Neutrophil (primary cell): ENCODE data around the gene TTC3.

Experiments
- H3K27ac ChIP-seq: fragments of 200-600 bp; sonication (generic); 2 replicates; pipeline ENCODE4 v1.5.1; 2016; ENCODE audit warnings: mild to moderate bottlenecking, moderate library complexity
- H3K27me3 ChIP-seq: fragments of 200-600 bp; sonication (generic); 2 replicates; pipeline ENCODE4 v1.6.0; 2016; ENCODE audit warnings: mild to moderate bottlenecking
- H3K36me3 ChIP-seq: fragments of 200-600 bp; sonication (generic); 2 replicates; pipeline ENCODE4 v1.5.1; 2017
- H3K4me1 ChIP-seq, 2 experiments: fragments of 200-600 bp in 1 of 2; sonication (generic) in 1 of 2; 1 replicate in 1 of 2; 2 replicates in 1 of 2; pipeline versions ENCODE4 v1.5.1 to v1.6.1; 2013 to 2016; ENCODE audit warnings: low read depth in 1 of 2, low read length in 1 of 2, mild to moderate bottlenecking in 1 of 2, moderate library complexity in 1 of 2; ENCODE audit not compliant: control insufficient read depth in 1 of 2, insufficient read depth in 1 of 2
- H3K4me3 ChIP-seq, 2 experiments: fragments of 200-600 bp in 1 of 2; sonication (generic) in 1 of 2; 1 replicate in 1 of 2; 2 replicates in 1 of 2; pipeline ENCODE4 v1.5.1; 2013 to 2016; ENCODE audit warnings: low read depth in 1 of 2, low read length in 1 of 2, mild to moderate bottlenecking in 1 of 2, moderate library complexity in 1 of 2
- H3K9me3 ChIP-seq: fragments of 200-600 bp; sonication (generic); 2 replicates; pipeline ENCODE4 v1.5.1; 2016
- TF ChIP-seq, protein P1 (sequence below): fragments of 200-600 bp; sonication (generic); IDR thresholded peaks from 2 replicates; pipeline ENCODE4 v1.5.1; 2016; ENCODE audit warnings: antibody characterized with exemption

TTC3 gene, protein sequence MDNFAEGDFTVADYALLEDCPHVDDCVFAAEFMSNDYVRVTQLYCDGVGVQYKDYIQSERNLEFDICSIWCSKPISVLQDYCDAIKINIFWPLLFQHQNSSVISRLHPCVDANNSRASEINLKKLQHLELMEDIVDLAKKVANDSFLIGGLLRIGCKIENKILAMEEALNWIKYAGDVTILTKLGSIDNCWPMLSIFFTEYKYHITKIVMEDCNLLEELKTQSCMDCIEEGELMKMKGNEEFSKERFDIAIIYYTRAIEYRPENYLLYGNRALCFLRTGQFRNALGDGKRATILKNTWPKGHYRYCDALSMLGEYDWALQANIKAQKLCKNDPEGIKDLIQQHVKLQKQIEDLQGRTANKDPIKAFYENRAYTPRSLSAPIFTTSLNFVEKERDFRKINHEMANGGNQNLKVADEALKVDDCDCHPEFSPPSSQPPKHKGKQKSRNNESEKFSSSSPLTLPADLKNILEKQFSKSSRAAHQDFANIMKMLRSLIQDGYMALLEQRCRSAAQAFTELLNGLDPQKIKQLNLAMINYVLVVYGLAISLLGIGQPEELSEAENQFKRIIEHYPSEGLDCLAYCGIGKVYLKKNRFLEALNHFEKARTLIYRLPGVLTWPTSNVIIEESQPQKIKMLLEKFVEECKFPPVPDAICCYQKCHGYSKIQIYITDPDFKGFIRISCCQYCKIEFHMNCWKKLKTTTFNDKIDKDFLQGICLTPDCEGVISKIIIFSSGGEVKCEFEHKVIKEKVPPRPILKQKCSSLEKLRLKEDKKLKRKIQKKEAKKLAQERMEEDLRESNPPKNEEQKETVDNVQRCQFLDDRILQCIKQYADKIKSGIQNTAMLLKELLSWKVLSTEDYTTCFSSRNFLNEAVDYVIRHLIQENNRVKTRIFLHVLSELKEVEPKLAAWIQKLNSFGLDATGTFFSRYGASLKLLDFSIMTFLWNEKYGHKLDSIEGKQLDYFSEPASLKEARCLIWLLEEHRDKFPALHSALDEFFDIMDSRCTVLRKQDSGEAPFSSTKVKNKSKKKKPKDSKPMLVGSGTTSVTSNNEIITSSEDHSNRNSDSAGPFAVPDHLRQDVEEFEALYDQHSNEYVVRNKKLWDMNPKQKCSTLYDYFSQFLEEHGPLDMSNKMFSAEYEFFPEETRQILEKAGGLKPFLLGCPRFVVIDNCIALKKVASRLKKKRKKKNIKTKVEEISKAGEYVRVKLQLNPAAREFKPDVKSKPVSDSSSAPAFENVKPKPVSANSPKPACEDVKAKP (N-terminal part only)

DNA sequence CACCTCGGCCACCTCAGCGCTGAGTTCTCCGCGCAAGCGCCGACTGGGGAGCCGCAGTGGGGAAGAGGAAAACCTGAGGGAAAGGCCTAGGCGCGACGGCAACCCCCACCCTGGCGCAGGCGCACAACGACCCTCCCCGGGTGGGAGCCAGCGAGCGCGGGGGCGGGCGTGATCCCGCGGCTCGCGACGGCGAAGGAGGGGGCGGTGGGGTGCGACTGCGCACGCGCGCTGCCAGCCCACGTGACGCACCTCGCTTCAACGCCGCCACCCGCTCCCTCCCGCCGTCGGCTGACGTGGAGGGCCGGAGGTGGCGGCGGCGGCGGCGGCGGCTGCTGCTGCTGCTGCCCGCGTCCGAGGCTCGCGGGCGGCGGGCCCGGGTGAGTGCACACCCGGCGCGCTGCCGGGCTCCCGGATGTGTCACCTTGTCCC is at the start of gene TTC3, which contains the start of gene PIGP:
TTC3 (plus strand) TSS at position 267 of the 429 bp plus-strand sequence. CDS start 14,004 bp downstream, outside the sequence.
PIGP (minus strand) TSS at position 84 of the 429 bp plus-strand sequence. CDS start 556 bp downstream, outside the sequence.
- Histone ChIP-seq H3K4me3 (peak within 1 kb of the TSS; percentile 80 to 99), H3K9me3 (no peaks in the 10 kb centered on the region), H3K27ac (peak within 1 kb of the TSS; percentile 87), H3K36me3 (no peaks in the 10 kb centered on the region), H3K27me3 (no peaks in the 10 kb centered on the region), H3K4me1 (peaks cover 15 to 21% of the 10 kb centered on the region in 2 experiments)
- TF ChIP-seq, protein P1, sequence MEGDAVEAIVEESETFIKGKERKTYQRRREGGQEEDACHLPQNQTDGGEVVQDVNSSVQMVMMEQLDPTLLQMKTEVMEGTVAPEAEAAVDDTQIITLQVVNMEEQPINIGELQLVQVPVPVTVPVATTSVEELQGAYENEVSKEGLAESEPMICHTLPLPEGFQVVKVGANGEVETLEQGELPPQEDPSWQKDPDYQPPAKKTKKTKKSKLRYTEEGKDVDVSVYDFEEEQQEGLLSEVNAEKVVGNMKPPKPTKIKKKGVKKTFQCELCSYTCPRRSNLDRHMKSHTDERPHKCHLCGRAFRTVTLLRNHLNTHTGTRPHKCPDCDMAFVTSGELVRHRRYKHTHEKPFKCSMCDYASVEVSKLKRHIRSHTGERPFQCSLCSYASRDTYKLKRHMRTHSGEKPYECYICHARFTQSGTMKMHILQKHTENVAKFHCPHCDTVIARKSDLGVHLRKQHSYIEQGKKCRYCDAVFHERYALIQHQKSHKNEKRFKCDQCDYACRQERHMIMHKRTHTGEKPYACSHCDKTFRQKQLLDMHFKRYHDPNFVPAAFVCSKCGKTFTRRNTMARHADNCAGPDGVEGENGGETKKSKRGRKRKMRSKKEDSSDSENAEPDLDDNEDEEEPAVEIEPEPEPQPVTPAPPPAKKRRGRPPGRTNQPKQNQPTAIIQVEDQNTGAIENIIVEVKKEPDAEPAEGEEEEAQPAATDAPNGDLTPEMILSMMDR = no peak

DNA sequence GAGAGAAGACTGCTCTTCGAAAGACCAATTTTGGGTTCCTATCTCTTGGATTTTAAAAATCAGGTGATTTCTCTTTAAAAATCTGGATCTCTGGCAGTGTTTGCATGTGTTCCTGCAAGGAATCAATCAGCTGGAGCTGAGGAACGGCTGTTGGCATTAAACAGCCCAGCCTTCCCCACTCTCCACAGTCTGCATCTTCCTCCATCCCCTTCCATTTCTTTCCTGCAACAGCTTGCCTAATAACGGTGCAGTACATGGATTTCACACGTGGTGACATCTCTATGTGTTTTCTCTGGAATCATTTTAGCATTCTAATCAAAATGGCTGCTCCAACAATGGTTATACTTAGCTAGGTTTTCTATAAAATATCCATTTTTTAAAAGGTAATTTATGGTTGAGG is 46.6 kb upstream of the TTC3 start:
- Histone ChIP-seq H3K27ac (no peak overlapping the region), H3K9me3 (no peaks in the 10 kb centered on the region), H3K4me1 (no peaks in the 10 kb centered on the region), H3K27me3 (peaks cover 8% of the 10 kb centered on the region), H3K4me3 (no peak overlapping the region), H3K36me3 (no peaks in the 10 kb centered on the region)
- TF ChIP-seq, protein P1 = no peak

DNA sequence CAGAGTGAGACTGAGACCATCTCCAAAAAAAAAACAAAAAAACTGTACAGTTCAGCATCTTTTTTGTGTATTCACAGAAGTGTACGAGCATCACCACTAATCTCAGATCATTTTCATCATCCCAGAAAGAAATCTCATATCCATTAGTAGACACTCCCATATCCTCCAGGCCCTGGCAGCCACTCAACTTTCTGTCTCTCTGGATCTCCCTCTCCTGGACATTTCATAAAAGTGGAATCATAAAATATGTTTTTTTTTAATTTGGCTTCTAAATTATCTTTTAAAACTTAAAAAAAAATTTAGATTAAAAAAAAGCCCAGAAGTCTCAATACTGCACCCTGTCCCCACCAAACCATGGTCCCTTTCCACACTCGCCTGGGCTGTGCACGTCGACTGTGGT is 44.5 kb upstream of the TTC3 start:
- TF ChIP-seq, protein P1 = no peak
- Histone ChIP-seq H3K36me3 (no peaks in the 10 kb centered on the region), H3K4me3 (no peak overlapping the region), H3K27ac (no peak overlapping the region), H3K9me3 (no peaks in the 10 kb centered on the region), H3K4me1 (no peaks in the 10 kb centered on the region), H3K27me3 (peaks cover 8% of the 10 kb centered on the region)

DNA sequence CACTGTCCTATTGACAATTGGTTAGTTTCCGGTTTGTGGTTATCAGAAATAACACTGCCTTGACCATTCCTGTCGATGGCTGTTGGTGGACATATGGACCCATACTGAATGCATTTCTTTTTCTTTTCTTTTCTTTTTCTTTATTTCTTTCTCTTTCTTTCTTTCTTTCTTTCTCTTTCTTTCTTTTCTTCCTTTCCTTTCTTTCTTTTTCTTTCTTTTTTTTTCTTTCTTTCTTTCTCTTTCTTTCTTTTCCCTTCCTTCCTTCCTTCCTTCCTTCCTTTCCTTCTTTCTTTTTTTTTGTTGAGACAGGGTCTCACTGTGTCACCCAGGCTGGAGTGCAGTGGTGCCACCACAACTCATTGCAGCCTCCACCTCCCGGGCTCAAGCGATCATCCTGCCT is 42.2 kb upstream of the TTC3 start:
- Histone ChIP-seq H3K9me3 (no peaks in the 10 kb centered on the region), H3K4me3 (no peak overlapping the region), H3K4me1 (no peaks in the 10 kb centered on the region), H3K36me3 (no peaks in the 10 kb centered on the region), H3K27ac (no peak overlapping the region), H3K27me3 (peaks cover 8% of the 10 kb centered on the region)
- TF ChIP-seq, protein P1 = no peak

DNA sequence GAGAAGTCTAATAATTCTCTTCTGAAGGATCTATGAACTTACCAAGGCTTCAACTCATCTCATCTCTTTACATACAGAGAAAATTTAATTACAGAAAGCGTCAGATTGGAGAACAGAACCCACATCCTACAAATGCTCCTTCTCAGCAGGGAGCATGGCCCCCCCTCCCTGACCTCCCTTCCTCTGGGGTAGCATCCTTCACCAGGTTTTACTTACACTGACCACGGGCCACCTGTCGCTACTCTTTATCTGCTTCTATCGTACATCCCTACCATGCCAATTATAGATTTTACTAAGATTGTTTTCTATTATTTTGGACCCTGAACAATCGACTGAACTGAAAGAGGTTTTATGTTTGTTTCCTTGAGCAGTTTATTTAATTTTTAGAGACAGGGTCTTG is 40.8 kb upstream of the TTC3 start:
- Histone ChIP-seq H3K4me3 (no peak overlapping the region), H3K4me1 (no peaks in the 10 kb centered on the region), H3K27ac (no peak overlapping the region), H3K9me3 (no peaks in the 10 kb centered on the region), H3K27me3 (no peaks in the 10 kb centered on the region), H3K36me3 (no peaks in the 10 kb centered on the region)
- TF ChIP-seq, protein P1 = no peak
